PFSK-1 (cell line): ENCODE measurements around the gene KIAA0040.

Experiments
- FOXP2 ChIP-seq: optimal IDR thresholded peaks from 2 replicates; pipeline ENCODE3; 2011; ENCODE audit warnings: borderline replicate concordance, control low read depth, inconsistent platforms; ENCODE audit not compliant: insufficient read depth; ENCODE audit errors: extremely low read length, extremely low read depth
- POLR2AphosphoS5 ChIP-seq: IDR thresholded peaks from 2 replicates; pipeline ENCODE4 v1.6.1; 2012; ENCODE audit warnings: low read depth, mild to moderate bottlenecking, control low read depth, low read length, moderate library complexity
- TAF1 ChIP-seq: IDR thresholded peaks from 2 replicates; pipeline ENCODE4 v1.6.1; 2012; ENCODE audit warnings: low read length, control low read depth, borderline replicate concordance; ENCODE audit not compliant: insufficient read depth
- TF ChIP-seq, protein P1 (sequence below), 2 experiments: IDR thresholded peaks; 2 replicates each; pipeline versions ENCODE4 v1.6.1 to v1.8.0; 2011 to 2012; ENCODE audit warnings: low read depth in 2 of 2, low read length in 2 of 2, control low read depth in 1 of 2, inconsistent platforms in 1 of 2, mild to moderate bottlenecking in 1 of 2, moderate library complexity in 1 of 2; ENCODE audit not compliant: insufficient read depth in 1 of 2

DNA sequence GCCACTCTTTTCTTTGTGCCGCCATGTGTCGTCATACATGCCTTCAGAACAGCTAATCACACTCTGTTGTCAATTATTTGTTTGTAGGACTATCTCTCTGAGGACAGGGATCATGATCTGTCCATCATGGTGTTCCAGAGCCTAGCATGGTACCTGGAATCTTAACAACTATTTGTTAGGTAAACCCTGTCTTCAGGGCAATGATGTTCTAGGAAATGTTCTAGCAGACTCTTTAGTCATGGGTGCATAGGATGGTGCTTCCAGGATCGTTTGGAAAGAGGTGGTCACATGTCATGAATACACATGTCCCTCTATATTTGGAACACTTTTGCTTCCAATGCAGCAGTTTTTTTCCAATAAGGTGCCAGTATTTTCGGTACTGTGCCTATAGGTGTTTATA, 18.2 kb upstream of the KIAA0040 start:
- TF ChIP-seq TAF1 (no peak), POLR2AphosphoS5 (no peak), FOXP2 (no peak)
- TF ChIP-seq, protein P1, sequence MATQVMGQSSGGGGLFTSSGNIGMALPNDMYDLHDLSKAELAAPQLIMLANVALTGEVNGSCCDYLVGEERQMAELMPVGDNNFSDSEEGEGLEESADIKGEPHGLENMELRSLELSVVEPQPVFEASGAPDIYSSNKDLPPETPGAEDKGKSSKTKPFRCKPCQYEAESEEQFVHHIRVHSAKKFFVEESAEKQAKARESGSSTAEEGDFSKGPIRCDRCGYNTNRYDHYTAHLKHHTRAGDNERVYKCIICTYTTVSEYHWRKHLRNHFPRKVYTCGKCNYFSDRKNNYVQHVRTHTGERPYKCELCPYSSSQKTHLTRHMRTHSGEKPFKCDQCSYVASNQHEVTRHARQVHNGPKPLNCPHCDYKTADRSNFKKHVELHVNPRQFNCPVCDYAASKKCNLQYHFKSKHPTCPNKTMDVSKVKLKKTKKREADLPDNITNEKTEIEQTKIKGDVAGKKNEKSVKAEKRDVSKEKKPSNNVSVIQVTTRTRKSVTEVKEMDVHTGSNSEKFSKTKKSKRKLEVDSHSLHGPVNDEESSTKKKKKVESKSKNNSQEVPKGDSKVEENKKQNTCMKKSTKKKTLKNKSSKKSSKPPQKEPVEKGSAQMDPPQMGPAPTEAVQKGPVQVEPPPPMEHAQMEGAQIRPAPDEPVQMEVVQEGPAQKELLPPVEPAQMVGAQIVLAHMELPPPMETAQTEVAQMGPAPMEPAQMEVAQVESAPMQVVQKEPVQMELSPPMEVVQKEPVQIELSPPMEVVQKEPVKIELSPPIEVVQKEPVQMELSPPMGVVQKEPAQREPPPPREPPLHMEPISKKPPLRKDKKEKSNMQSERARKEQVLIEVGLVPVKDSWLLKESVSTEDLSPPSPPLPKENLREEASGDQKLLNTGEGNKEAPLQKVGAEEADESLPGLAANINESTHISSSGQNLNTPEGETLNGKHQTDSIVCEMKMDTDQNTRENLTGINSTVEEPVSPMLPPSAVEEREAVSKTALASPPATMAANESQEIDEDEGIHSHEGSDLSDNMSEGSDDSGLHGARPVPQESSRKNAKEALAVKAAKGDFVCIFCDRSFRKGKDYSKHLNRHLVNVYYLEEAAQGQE (IDR thresholded peaks at IDR 0.05; ENCODE audit: insufficient read depth in 1 of 2, low read depth in 2 of 2, low read length in 2 of 2), result no peak
